Medulla oblongata (tissue), 1 donor: ENCODE measurements around the gene CDC42BPB.
A peak's percentile ranks its signal among the peaks of the same experiment; 100 is the strongest.
"Not testable (repeated sequence)": the region's sequence is repeated elsewhere in the genome, so short reads cannot be mapped to it uniquely, and the experiment has no call there.

Source experiments
- DNase-seq: peaks from one replicate; pipeline ENCODE4 v3.0.0-alpha.2; 2015; ENCODE audit errors: extremely low spot score

Gene CDC42BPB

DNA sequence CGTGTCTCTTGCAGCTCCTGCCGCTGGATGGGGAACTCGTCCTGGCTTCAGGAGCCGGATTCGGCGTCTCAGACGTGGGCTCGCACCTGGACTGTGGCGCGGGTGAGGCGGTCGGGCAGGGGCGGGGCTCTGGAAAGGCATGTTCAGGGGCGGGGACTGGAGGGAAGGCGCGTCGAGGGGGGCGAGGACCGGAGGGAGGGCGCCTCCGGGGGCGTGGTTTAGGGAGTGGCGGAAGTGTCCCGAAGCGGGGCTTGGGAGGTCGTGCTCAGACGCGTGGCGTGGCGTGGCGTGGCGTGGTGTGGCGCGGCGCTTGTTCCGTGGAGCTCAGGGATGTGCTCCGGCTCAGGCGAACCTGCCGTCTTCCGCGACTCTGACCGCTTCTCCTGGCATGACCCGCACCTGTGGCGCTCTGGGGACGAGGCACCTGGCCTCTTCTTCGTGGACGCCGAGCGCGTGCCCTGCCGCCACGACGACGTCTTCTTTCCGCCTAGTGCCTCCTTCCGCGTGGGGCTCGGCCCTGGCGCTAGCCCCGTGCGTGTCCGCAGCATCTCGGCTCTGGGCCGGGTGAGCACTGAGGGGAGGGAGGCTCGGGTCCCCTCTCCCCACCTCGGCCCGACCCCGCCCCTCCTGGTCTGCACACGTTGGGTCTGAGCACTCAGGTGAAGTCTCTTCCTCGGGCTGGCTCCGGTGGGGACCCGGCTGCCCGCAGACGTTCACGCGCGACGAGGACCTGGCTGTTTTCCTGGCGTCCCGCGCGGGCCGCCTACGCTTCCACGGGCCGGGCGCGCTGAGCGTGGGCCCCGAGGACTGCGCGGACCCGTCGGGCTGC lies 128.7 kb downstream of the CDC42BPB start:
- DNase-seq, result no peak

DNA sequence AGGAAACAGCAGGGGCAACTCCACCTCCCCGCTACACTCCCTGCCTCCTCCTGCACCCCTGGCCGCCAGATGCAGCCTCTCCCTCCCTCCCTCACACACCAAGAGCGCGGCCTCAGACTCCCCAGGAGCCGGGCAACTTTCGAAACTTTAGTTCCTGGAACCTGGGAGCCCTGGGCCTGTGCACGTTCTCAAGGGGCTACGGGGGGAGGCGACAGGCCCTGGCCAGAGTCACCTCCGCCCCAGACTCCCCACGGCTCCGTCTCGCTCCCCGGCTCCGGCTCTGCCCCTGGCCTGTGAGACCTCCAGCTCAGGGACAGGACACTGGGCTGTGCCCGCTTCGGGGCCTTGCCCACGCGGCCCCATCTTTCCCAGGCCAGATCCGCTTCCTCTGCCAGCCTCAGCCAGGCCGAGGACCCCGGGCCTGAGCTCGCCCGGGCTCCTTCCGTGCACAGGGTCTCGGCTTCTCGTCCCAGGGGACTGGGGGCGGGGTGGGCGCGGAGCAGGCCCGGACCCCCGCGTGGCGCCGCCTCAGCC lies 129.4 kb downstream of the CDC42BPB start:
- no peak for DNase-seq

DNA sequence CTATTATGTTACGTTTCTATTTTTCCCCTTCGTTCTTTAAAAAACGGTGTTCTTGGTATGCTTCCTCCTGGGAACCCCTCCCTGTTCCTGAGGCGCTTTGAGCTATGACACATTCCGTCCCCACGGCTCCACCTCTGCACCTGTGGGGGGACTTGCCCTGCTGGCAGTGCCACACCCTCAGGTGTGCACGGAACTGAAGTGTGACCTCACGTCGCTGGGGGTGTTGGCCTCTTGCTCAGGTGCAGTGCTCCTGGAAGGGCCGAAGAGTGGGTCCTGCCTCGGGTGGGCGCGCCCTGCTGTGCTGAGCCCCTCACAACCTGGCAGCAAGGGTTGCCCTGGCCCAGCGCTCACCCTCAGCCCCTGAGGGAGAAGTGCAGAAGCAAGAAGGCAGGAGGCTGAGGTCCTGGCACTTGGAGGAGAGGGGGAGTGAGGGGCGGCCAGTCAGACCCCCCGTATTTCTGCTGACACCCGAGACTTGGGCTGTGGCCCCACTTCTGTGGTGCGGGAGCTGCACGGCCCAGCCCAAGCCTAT lies 129.9 kb downstream of the CDC42BPB start:
- no peak for DNase-seq

DNA sequence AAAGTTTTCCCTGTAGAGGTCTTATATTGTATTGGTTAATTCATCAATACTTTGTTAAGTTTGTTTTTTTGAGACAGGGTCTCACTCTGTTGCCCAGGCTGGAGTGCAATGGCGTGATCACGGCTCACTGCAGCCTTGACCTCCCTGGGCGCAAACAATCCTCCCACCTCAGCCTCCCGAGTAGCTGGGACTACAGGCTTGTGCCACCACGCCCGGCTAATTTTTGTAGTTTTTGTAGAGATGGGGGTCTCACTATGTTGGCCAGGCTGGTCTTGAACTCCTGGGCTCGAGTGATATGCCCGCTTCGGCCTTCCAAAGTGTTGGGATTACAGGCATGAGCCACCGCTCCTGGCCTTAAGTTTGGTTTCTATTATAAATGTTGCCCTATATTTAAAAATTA lies 130.5 kb downstream of the CDC42BPB start:
- not testable (repeated sequence) for DNase-seq

DNA sequence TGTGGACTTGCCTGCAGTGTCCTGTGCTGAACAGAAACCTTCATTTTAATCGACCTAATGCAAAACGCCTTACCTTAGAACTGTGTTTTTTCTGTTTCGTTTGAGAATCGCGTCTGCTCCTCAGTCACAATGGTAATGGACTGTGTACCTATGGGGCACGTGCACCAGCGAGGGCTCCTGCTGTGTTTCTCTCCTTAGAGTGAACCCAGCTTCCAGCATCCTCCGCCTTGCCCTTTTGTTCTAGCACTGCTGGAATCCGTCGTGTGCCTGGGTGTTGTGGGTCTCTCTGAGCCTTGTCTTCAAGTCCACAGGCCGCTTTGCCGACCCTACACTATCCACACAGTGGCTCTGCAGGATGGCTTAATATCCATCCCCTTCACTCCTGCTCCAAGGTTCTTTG lies 131.2 kb downstream of the CDC42BPB start:
- no peak for DNase-seq

DNA sequence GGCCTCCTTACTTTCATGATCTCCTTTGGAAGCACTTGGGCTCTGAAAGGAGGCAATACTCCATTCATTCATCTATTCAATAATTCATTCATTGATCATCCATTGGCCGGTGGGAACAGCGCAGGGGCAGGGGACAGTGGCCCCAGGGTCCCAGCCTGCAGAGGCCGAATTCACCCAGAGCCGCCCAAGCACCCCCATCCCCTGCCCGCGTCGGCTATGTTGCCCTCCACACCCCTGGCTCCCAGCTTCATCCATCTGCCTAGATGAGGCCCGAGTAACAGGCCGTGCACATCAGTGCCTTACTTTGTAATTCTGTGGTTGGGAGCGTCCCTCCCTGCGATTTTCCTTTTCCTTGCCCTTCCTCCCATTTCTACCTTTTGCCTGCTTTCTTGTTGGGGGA lies 131.7 kb downstream of the CDC42BPB start:
- DNase-seq, result no peak

DNA sequence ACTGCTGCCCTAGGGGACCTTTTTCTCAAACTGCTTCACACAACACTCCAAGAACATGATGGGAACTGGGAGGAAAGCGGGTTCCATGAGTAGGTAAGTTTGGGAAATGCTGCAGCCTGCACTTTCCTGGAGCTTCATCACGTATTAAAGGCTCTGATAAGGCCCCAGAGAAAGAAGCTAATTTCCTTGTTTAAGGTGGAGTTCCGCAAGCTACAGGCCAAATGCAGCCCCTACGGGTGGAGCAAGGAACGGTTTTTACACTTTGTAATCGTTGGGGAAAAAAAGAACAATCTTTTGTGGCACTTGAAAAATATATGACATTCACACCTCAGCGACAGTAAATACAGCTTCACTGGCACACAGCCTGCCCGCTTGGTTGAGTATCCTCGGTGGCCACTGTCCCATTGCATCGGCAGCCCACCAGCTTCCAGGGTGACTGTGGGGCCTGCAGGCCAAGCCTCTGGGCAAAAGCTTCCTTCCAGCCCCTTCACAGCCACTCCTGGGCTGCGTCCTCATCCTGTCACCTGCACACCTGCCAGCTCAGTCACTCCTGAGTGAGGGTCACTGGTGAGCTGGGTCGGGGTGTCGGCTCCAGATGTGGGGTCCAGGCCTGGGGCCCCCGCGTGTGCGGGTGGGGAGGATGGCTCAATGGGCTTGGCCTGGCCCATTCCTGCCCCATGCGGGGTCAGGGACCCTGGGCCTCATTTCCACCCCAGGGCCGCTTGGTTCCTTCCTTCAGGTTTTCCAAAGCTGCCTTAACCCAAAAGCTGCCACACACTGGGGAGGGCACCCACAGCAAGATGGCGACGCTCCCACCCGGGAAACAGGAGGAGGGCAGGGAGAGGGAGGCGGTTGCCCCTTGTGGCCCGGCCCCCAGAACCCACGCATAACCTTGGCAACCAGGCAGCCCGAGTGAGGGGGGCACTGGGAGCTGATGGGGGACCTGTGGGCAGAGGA lies 132.4 kb downstream of the CDC42BPB start:
- DNase-seq, result no peak

DNA sequence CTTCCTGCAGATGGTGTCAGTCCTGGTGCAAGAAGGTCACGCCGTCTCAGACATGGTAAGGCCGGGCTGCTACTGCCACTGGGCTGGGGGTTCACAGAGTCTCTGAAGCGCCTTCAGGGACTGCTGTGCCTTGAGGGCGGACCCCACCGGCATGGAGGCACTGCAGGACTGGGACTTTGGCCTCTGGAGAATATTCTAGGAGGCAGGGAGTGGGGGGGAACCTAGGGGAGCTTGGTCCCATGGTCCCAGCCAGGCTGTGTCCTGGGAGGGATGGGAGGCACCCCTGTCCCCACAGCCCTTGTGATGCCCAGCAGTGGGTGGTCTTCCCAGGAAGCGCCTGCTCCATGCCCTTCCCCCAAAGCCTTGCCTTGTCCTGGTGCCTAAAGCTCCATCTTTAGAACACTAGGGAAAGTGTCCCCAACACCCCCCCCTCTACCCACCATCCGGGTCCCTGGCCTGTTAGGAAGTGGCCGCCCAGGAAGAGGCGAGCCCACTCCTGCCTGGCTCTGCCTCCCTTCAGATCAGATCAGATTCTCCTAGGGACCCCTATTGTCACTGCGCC lies 133.3 kb downstream of the CDC42BPB start:
- no peak for DNase-seq

DNA sequence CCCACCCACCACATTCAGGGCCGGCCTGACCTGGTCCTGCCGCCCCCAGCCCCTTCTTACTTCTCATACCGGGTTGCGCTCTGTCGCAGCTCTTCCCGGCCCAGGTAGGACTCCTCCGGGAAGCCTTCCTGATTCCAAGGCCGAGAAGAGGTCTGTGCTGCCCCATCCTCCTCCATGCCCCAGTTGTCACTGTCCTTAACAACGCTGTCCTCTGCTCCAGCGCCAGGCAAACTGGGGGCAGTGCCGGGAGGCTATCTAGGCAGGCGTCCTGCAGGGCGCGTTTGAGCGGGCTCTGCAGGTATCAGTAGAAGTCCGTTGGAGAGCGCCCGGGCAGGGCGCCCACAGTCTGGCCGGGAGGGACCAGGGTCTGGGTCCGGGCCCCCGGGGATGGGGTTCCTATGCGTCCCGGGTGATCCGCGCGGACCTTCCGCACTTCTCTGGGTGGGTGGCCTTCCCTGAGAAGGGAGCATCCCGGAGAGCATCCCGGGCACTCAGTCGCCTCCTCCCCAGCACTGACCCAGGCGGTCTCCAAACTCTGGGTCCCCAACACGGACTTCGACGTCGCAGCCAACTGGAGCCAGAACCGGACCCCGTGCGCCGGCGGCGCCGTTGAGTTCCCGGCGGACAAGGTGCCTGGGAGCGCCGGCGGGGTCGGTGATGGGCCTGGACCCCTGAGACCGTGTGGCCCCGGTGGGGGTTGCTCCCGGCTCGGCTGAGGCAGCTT lies 134.0 kb downstream of the CDC42BPB start:
- no peak for DNase-seq

DNA sequence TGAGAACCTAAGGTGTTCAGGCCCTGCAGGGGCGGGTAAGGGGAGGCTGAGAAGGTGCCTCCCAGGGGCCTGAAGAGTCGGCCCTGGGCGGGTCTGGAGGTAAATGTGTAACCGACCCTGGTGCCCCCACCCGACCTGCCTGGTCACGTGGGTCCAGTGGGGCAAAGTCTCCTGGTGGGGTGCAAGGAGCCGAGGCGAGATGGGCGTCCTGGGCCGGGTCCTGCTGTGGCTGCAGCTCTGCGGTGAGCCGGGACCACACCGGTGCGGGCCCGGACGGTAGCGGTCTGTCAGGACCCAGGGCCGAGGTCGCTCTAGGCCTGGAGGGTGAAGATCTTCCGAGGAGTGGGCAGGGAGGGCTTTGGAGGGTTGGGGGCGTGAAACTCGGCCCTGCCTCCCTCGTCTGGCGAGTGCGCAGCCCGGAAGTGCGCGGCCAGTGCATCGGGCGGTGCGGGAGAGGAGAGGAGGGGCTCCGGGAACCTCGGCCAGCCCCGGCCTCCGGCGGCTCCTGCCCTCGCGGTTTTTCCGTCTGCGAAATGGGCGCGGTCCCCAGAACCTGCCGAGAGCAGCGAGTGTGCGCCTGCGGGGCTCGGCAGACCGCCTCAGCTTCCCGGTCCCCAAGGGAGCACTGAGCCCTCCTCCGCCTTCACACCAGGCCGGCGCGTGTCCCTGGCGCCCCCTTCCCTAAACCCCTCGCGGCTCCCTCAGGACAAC lies 134.7 kb downstream of the CDC42BPB start, which contains the start of gene AMN:
Gene AMN, plus strand, starts transcription at position 174 of the 711 bp plus-strand sequence. Its CDS starts 26 bp downstream, at position 200.
- no peak for DNase-seq

DNA sequence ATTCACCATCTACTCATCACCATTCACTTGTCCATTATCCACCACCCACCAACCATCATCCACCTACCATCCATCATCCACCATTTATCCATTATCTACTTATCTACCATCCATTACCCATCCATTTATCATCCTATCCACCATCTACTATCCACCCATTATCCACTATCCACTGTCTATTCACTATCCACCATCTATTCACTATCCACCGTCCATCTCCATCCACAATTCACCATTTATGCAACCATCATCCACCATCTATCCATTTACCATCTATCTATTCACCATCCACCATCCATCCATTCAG lies 136.4 kb downstream of the CDC42BPB start:
- no peak for DNase-seq

DNA sequence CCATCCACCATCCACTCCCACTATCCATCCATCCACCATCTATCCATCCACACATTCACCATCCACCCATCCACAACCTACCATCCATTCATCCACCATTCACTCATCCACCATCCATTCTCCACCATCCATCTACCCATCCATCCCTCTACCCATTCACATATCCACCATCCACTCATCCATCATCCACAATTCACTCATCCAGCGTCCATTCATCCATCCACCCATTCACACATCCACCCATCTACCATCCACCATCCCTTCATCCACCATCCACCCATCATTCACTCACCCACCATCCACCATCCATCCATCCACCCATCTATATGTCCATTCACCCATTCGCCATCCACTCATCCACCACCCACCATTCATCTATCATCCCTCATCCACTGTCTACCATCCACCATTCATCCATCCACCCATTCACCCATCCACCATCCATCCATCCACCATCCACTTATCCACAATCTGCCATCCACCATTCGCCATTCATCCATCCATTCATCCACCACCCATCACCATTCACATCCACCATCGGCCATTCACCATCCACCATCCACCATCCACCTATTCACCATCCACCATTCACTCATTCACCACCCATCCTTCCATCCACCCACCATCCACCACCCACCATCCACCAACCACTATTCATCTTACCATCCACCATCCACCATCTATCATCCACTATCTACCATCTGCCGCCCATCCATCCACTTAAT lies 136.9 kb downstream of the CDC42BPB start:
- DNase-seq, result no peak

DNA sequence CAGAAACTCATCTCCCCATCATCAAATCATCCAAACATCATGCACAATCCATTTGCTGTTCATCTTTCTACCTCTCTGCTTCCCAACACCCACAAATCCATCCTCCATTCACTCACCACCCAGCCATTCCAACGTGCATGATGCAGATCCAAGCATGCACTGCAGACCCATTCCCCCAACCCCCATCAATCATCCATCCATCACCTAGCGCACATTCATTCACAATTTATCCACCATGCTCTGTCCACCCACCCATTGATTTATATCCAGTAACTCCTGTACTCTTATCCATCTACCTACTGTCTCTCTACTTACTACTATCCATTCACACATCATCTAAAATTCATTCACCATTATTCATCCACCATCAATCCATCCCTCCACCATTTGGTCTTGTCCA lies 138.9 kb downstream of the CDC42BPB start:
- DNase-seq, result no peak

DNA sequence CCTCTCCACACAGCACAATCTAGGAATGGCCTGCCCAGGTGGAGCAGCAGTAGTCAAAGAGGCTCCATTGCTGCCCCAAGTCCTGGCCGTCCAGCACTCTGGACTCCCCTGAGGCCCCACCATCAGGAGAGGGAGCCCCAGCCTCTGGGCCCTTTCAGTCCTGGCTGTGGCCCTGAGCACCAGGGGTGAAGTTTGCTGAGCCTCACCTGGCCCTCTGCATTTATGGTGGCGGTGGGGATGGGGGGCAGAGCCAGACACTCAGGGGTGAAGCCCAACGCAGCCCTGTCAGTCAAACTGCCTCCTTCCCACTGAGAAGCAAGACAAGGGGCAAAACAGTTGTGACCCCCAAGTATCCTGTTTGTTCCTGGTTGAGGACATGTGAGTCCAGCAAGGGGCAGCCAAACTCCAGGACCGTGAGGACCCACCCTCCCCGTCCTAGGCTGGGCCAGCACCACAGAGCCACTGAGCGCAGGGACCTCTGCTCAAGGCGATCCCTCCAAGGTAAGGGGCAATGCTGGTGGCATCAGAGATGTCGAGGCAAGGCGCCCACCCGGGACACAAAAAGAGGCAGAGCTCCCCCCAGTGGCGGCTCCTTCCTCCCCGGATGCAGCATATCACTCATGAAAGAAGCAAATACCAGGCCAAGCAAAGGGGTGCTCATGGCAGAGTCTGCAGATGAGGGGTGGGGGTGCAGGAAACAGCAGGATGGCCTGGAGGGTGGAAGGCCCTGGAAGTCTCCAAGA lies 139.7 kb downstream of the CDC42BPB start:
- DNase-seq, result peak; percentile 52

DNA sequence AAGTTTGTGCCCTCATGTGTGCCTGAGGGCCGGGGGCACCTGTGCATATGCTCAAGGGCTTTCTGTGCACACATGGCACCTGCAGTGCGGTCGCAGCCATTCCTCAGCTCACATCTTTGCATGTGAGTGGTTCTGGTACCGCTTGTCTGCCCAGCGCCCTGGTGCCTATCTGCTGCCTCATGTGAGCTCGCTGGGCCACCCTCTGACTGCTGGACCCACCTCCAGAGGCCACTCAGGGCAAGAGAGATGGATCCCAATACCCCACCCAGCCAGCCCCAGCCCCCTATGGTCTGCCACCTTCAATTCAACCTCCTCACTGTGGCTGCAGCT lies 140.3 kb downstream of the CDC42BPB start:
- no peak for DNase-seq

DNA sequence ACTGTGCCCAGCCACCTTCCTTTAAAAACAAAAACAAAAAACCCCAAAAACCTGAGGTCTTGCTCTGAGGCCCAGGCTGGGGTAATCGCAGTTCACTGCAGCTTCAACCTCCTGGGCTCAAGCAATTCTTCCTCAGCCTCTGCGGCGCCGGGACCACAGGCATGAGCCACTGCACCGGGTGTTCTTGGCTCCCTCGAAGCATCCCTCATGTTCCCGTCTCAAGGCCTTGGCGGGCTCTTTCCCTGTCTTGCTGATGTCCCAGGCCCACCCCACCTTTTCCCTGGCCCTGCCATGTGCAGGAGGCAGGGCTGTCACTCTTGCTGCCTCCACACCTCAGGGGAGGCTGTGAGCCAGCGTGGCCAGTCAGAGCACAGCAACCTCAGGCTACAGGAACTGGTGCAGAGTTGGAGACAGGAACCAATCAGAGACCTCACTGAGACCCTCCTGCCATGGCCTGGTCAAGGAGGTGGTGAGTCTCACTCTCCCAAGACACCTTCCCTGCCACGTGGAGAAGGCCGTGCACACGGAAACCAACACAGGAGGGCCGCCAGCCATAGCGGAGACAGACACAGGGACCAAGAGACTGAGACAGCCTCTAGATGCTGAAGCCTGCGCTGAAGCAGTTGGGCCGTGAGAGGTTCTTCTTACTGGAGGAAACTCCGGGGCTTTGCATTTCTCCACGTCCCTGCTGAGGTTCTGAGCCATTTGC lies 140.8 kb downstream of the CDC42BPB start:
- no peak for DNase-seq

DNA sequence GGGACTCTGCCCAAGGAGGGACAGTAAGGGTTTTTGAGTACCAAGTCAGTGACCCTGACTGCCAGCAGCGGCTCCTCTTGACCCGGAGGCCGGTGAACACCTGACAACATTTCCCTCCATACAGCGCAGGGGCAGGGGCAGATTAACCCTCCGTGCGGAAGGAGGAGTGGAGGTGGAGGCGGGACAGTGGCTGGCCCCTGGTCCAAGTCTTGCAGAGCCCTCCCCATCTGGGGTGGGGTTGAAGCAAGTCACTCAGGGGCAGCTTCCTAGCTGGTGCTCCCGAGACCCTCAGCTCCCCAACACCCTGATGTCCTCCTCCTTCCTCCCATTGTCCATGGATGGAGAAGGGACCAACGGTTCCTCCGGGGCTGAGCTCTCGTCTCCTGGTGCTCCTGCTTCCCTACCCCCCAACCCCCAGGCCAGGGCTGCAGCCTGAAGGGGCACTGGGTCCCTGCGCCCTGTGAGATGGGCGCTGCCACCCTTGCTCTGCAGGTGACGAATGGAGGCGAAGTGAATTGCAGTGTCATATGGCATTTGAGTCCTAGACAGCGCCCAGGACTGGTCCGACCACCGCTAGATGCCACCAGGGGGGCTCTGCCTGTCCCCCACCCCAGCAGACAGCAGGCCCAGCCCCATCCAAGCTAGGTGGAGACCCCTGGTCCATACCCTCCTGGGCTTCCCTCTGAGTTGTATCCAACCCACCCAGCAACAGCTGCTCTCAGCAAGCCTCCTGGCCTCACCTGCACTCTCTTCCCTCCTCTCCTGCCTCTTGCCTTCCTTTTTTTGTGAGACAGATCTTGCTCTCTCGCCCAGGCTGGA lies 141.8 kb downstream of the CDC42BPB start:
- DNase-seq, result no peak
